AG04449 (cell line): Measurements from ENCODE around the gene PTGR1.

Experiments
- CTCF ChIA-PET: fragments of 350-600 bp; formaldehyde crosslinking; extraction: SDS; loops from one replicate; lab custom pipeline; 2021; ENCODE audit warnings: antibody characterized with exemption; lab: Yijun Ruan, JAX
- POLR2A ChIA-PET: fragments of 400-600, 350-600 bp; formaldehyde crosslinking; extraction: SDS; loops from one replicate; lab custom pipeline; 2020; ENCODE audit warnings: antibody characterized with exemption, inconsistent platforms; lab: Yijun Ruan, JAX
- DNase-seq: peaks from one replicate; pipeline ENCODE4 v3.0.0-alpha.2; 2010; ENCODE audit warnings: low read depth, low spot score
- H3K4me3 ChIP-seq: 2 replicates; pipeline ENCODE4 v1.5.1; 2011; ENCODE audit warnings: low read depth, mild to moderate bottlenecking, control low read depth, low read length
- TF ChIP-seq, protein P1 (sequence below): IDR thresholded peaks from one replicate; pipeline ENCODE4 v1.5.1; 2011; ENCODE audit warnings: mild to moderate bottlenecking, moderate library complexity, low read length, control low read depth, inconsistent platforms; ENCODE audit not compliant: insufficient read depth; ENCODE audit errors: missing control alignments

The PTGR1 gene

GRCh38 chr9:111605041-111605559, 5.7 kb upstream of the PTGR1 start:
- CTCF ChIA-PET: no interaction called here
- TF ChIP-seq, protein P1, sequence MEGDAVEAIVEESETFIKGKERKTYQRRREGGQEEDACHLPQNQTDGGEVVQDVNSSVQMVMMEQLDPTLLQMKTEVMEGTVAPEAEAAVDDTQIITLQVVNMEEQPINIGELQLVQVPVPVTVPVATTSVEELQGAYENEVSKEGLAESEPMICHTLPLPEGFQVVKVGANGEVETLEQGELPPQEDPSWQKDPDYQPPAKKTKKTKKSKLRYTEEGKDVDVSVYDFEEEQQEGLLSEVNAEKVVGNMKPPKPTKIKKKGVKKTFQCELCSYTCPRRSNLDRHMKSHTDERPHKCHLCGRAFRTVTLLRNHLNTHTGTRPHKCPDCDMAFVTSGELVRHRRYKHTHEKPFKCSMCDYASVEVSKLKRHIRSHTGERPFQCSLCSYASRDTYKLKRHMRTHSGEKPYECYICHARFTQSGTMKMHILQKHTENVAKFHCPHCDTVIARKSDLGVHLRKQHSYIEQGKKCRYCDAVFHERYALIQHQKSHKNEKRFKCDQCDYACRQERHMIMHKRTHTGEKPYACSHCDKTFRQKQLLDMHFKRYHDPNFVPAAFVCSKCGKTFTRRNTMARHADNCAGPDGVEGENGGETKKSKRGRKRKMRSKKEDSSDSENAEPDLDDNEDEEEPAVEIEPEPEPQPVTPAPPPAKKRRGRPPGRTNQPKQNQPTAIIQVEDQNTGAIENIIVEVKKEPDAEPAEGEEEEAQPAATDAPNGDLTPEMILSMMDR: no peak
- no peak for DNase-seq
- POLR2A ChIA-PET: no interaction called here
- no peak overlapping the region for H3K4me3 ChIP-seq

DNA sequence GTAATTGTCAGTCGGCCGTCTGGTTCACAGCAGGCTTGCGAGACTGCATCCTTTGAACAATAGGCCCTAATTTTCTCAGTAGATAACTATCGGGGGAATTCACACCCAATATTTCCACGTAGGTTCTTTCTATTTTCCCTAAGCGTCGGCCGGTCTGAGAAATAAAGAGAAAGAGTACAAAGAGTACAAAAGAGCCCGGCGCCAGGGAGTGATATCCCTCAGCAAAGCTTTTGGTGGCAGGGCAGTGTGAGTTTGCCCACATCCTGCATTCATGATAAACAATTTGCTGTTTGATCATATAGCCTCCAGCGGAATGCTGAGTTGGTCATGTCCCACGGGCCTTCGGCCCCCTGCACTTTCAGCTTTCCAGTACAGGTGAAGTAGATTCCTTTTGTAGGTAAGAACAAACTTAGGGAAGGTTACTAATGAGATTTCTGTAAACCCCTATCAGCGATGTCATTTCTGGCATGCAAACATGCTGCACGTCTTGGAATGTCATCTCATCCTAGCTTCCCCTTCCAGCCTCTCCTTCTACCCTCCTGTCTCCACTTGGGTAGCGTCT, 4.7 kb upstream of the PTGR1 start:
- TF ChIP-seq, protein P1: no peak
- H3K4me3 ChIP-seq: no peak overlapping the region
- DNase-seq: no peak
- CTCF ChIA-PET: interaction anchor here (1.7 kb wide), 1 partner anchor 17 kb away, joined by 5 read pairs; no protein-coding TSS in a partner anchor
- POLR2A ChIA-PET: no interaction called here

- ChIA-PET CTCF (interaction anchor here (1.7 kb wide), 1 partner anchor 18 kb away, joined by 5 read pairs; no protein-coding TSS in a partner anchor), POLR2A (no interaction called here)
- no peak overlapping the region for H3K4me3 ChIP-seq
- DNase-seq: no peak
- TF ChIP-seq, protein P1: no peak
These were observed 3.6 kb upstream of the PTGR1 start for GRCh38 chr9:111603041-111603440.

DNA sequence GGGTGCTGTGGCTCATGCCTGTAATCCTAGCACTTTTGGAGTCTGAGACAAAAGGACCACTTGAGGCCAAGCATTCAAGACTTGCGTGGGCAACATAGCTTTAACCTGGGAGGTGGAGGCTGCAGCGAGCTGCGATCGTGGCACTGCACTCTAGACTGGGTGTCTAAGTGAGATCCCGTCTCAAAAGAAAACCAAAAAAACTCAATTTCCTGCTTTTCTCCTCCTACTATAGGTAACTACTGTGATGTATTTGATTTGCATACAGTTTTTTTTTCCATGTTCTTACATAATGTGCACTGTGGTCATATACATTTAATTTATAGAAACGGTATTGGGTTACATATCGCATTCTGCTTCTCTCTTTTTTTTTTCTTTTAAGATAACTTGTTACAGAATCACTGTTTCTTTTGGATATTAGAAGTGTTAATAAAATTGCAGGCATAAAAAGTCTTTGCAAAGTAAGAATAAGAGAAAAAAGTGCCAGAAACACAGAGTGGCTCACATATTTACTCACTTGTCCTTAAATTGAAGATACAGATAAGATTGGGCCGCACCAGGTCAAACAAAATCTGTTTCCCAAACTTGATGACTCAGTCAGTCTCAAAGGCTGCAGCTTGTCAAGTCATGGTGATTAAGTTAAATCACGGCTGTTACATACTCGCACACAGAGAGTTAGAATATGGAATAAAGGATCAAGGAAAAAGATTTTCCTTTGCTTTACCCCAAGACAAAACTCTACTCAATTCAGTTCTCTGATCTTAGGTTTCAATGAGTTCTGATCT, 2.0 kb upstream of the PTGR1 start:
- ChIA-PET CTCF (no interaction called here), POLR2A (no interaction called here)
- H3K4me3 ChIP-seq: no peak overlapping the region
- no peak for DNase-seq
- TF ChIP-seq, protein P1: no peak

GRCh38 chr9:111599955-111600343, 502 bp upstream of the PTGR1 start:
- DNase-seq: no peak
- POLR2A ChIA-PET: no interaction called here
- CTCF ChIA-PET: interaction anchor here (3.3 kb wide), 1 partner anchor 21 kb away, joined by 15 read pairs; no protein-coding TSS in a partner anchor
- H3K4me3 ChIP-seq: peak overlapping the region; percentile 72
- TF ChIP-seq, protein P1: no peak

DNA sequence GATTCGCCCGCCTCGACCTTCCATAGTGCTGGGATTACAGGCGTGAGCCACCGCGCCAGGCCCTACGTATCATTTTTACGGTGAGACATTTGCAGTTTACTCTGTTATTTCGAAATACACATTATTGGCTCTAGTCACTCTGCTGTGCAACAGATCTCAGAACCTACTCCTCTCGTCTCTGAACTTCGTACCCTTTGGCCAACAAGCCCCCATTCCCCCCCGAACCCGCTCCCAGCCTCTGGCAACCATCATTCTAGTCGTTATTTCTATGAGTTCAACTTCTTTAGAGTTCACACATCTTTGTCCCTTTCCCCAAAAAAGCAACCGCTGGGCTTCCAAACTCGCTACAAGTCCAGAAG, 735 bp downstream of the PTGR1 start:
- ChIA-PET CTCF (interaction anchor here (0.8 to 3.3 kb wide), 18 partner anchors 14 to 763 kb away, joined by 3 to 15 read pairs (median 4); no protein-coding TSS in a partner anchor), POLR2A (interaction anchor here (0.7 to 1.0 kb wide), 3 partner anchors 13 to 171 kb away, joined by 3 to 4 read pairs (median 4); no protein-coding TSS in a partner anchor)
- no peak for DNase-seq
- TF ChIP-seq, protein P1: no peak
- peak overlapping the region; percentile 72 for H3K4me3 ChIP-seq
